ENCODE data around the gene PEX1. TPM values are rescaled to one million over a fixed set of nuclear protein-coding genes. Genes with fewer than 3 reads are reported as not detected.
"Not testable (repeated sequence)": the region's sequence is repeated elsewhere in the genome, so short reads cannot be mapped to it uniquely, and the experiment has no call there.

PEX1 gene
- total RNA-seq, 1 donor from 2014 or later, result 6.9 TPM

DNA sequence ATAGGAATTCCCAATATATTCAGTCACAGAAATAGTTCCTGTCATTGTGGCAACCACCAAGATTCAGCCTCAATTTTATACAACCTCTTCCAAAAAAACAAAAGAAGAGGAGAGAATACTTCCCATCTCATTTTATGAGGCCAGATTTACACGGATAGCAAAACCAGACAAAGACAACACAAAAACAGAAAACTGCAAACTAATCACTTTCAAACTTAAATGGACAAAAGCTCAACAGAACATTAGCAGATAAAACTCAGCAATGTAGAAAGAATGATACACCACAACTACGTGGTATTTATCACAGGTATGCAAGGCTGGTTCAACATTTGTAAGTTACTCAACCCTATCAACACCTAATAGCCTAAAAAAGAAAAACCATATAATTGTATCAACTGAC is 22.0 kb downstream of the PEX1 start:
- no peak for DNase-seq (ENCODE audit: extremely low read depth, low read depth, low spot score)

DNA sequence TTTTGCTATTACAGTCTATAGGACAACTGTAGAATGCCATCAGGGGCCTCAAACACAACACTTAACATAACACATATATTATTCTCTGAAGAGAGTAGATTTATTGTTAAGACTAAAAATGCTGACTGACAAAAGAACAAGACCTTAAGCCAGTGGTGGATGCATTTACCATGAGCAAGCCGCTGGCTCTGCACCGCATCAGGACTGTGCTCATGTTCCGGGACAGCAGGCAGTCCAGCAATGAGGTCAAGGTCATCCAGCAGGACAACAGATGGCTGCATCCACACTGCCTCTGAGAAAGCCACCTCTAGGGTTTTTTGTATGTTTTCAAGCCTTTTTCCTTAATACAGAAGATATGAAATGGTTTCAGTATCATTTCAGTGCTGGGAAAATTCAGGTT is 23.8 kb downstream of the PEX1 start:
- no peak for DNase-seq (ENCODE audit: extremely low read depth, low read depth, low spot score)

DNA sequence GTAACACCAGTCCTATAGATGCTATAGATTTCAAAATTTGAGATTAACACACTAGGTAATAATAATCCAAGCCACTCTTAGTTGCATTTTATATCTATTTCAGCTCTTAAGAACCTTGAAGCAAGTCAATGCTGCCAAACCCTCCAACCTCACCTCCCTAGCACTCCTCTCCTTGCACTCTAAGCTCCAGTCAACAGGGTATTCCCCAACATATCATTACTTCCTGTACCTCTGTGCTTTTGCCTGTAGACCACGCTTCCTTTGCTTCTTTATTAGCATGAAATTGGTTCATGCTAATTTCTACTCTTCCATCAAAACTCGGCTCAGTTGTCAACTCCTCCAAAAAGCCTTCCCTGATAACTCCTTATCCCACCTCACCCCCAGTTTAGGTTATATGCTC is 24.6 kb downstream of the PEX1 start:
- DNase-seq (ENCODE audit: extremely low read depth, low read depth, low spot score), result no peak

DNA sequence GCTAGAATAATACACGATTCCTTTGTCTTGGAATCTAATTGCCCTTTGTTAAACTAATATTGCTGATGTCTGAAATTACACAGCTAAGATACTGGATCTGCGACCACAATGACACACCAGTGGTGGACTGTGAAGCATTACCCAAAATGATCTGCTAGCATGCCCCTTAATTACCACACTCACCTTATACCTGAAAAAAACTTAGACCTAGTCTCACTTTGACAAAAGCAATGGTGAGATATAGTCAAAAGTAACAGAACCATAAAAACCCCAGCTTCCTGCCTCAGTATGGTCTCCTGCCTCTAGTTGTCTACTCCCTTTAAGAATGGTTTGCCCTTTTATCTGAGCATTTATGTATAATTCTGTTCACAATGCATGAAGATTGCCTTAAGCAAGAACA is 29.8 kb downstream of the PEX1 start:
- no peak for DNase-seq (ENCODE audit: extremely low read depth, low read depth, low spot score)

DNA sequence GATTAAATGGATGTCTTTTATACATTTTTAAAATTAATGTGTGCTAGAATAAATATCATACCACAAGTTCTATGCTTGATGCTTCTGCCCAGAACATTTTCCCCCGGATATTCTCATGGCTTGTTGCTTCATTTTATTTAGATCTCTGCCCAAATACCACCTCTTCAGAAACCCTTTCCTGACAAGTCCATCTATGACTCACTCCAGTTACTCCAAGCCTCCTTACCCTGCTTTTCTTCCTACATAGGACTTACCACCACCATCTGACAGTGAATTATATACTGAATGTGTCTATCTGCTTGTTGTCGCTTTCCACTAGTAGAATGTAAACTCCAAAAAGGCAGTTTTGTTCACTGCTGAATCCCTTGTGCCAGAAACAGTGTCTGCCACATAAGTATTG is 31.4 kb downstream of the PEX1 start:
- DNase-seq (ENCODE audit: extremely low read depth, low read depth, low spot score), result no peak

DNA sequence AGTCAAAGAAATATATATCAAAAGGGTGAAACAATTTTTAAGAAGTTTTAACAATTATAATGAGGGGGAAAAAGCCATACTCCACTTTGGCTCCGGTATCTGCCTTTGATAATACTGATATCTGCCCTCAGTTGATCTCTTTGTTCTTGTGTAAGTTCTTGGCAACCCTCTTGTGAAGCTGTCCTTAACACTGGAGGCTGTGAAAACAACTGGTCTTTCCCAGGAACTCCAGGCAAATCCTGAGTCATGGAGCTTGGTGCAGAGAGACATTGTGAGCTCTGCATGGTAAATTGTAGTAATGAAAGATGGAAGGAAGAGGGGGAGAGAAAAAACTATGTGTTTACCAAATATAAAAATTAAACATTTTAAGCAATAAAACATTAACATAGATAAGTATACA is 38.7 kb downstream of the PEX1 start:
- no peak for DNase-seq (ENCODE audit: extremely low read depth, low read depth, low spot score)

DNA sequence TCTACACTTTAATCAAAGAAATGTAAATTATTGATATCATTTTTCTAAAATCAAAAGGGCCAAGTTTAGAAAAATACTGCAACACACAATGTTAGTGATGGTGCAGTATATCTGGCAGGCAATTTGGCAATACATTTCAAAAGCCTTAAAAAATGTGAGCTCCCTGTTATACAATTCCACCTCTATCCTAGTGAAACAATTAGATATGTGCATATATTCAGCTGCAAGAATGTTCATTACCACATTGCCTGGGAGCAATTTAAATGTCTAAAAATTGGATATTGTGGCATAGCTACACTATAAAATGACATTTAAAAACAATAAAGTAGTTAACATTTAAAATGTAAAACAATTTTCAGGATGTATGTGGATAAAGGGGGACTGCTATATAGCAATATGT is 40.5 kb downstream of the PEX1 start:
- DNase-seq (ENCODE audit: extremely low read depth, low read depth, low spot score), result no peak

DNA sequence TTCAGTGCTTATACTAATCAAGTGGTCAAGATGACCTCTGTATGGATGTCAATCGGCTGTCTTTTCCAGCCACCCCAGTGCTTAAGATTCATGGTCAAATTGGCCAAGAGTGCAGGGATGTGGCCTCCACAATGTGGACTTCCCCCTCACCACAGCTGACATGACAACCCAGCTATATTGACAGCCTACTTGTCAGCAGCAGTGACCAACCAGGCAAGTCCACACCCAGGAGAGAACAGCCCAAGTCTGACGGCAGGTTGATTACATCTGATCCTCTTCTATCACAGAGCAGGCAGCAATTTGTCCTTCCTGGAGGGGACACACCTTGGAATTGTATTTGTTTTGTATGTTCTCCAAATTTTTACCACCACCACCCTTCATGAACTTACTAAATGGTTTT is 42.3 kb downstream of the PEX1 start:
- DNase-seq (ENCODE audit: extremely low read depth, low read depth, low spot score), result no peak

DNA sequence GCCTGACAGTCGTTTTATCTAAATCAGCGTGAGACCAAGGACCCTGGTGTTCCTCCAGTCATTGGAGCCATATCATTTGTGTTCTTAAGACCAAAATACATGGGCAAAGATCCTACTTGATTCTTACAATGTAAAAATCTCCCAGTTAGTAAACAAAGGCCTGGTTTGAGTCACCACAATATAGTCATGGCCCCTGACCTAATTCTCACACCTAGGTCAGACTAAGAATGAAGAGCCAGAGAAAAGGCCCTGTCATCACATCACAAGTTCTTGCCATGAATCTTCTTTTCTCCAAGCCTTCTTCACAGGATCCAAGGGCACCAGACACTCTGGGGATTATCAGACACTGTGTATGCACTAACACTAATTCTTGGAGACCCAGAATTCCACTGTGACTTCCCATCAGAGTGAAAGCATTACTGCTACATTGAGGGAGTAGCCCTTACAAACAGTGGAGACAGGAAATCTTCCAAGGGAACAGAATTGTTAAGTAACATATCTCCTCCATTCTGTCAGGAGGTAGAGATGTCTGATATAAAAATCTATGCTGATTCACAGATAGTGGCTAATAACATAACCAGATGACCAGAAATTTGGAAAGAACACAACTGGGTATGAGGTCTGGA is 42.9 kb downstream of the PEX1 start:
- DNase-seq (ENCODE audit: extremely low read depth, low read depth, low spot score), result no peak

DNA sequence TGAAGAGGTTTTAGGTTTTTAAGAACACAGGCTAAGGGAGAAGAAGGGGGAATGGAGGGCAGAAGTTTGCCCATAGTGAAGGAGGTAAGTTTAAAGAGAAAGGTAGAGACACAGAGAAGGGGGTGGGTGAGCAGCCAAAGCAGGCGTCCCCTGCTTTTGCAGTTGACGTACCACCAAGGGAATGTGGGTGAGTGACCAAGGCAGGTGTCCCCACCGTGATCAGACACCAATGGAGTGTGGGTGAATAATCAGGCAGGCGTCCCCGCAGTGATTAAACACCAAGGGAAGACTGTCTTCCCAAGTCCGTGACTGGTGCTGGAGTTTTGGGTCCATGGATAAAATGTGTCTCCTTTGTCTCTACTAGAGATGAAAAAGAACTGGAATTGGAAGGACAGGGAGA is 44.1 kb downstream of the PEX1 start:
- DNase-seq (ENCODE audit: extremely low read depth, low read depth, low spot score), result not testable (repeated sequence)

DNA sequence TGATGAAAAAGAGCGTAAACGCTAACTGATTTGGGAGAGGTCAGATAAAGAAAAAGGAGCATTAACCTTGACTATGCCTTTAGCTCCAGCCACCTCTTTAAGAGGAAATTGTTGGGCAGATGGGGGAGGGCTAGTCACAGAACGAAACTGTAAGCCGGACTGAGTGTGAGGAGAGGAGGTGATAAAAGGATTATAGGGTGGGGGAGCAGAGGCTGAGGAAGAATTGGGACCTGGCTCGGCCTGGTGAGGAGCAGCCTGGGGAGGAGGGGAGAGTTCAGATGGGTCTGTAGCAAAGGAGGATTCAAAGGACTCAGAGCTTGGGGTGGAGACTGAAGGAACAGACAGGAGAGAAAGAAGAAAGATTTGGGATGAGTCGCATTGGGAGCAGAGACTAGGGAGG is 44.7 kb downstream of the PEX1 start:
- not testable (repeated sequence) for DNase-seq (ENCODE audit: extremely low read depth, low read depth, low spot score)

DNA sequence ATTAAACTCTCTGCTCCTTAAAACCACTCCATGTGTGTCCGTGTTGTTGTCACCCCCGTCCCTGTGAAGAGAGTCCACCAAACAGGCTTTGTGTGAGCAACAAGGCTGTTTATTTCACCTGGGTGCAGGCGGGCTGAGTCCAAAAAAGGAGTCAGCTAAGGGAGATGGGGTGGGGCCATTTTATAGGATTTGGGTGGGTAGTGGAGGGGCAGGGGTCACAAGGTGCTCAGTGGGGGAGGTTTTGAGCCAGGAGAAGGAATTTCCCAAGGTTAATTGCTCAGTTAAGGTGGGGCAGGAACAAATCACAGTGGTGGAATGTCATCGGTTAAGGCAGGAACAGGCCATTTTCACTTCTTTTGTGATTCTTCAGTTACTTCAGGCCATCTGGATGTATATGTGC is 49.2 kb downstream of the PEX1 start:
- DNase-seq (ENCODE audit: extremely low read depth, low read depth, low spot score), result not testable (repeated sequence)

DNA sequence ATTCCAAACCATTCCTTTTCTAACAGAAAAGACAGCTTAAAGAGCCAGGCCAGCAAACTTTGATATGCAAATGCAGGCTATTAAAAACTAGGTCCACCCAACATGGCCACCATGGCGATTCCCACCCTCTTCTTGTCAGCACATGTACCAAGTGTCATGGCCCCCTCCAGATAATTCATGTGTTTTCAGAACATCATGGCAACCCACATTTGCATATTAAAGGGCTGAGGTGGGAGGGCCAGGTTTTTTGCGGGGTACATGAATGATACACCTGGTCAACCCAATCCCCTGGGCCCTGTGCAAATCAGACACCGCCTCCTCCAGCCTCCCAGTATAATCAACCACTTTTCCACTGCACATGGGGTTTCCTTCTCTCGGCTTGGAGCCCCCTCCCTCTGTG is 49.6 kb downstream of the PEX1 start:
- DNase-seq (ENCODE audit: extremely low read depth, low read depth, low spot score), result no peak

DNA sequence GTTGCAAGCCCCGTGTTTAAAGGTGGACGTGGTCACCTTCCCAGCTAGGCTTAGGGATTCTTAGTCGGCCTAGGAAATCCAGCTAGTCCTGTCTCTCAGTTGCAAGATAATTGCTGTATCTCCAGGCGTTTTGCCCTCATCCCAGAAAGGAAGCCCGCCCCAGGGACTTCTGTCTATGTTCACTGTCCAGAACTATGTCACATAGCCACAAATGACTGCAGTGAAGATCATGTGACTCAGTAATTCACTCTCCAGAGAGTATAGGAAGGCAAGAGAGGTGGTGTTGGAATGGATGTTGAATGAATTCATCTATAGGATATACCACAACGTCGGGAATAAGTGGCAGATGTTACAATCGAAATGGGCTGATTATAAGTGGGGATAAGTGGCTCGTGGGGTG is 50.2 kb downstream of the PEX1 start:
- no peak for DNase-seq (ENCODE audit: extremely low read depth, low read depth, low spot score)

DNA sequence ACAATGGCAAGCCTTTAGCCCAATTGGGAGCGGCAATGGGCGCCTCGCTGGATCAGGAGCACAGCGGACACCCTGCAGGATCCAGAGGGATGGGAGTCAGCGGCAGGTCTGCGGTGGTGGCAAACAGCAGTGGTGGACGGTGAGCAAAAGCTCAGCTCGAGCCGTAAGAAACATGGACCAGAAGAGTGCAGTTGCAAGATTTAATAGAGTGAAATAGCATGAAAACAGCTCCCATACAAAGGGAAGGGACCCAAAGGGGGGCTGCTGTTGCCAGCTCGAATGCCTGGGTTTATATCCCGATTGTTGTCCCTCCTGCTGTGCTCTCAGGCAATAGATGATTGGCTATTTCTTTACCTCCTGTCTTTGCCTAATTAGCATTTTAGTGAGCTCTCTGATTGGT is 50.6 kb downstream of the PEX1 start, which contains the start of gene ERVW-1:
ERVW-1 (minus strand) TSS at position 266 of the 400 bp plus-strand sequence. CDS start 7,565 bp downstream, outside the sequence.
- not testable (repeated sequence) for DNase-seq (ENCODE audit: extremely low read depth, low read depth, low spot score)

DNA sequence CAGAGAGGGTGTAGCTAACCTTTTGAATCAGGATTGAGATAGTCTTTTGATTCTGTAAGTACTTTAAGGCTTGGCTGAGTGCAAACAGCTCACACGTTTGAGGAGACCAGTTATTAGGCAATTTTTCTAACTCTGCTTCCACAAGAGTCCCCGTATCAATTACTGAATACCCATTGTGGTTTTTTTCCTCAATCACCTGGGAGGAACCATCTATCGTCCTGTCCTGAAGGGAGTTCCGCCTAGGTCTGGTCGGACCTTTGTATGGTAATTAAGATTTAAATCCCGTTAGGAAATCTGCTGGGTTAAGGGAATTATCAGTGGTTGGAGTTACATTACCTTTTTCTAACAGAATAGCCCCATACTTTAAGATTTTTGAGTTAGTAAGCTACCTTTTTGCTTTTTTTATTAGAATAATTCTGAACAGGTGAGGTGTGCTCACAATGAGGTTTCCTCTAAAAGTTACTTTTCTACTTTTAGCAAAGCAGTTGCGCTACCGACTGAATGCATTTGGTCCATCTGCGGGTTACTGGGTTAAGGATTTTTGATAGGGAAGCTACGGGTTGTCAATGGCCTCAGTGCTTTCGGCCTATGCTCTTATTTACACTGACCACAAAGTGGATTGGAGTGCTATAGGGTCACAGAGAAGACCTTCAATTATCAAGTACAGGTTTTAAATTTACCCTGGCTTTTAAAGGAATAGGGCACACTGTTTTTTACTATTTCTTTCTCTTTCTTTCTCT is 52.3 kb downstream of the PEX1 start:
- DNase-seq (ENCODE audit: extremely low read depth, low read depth, low spot score), result not testable (repeated sequence)

DNA sequence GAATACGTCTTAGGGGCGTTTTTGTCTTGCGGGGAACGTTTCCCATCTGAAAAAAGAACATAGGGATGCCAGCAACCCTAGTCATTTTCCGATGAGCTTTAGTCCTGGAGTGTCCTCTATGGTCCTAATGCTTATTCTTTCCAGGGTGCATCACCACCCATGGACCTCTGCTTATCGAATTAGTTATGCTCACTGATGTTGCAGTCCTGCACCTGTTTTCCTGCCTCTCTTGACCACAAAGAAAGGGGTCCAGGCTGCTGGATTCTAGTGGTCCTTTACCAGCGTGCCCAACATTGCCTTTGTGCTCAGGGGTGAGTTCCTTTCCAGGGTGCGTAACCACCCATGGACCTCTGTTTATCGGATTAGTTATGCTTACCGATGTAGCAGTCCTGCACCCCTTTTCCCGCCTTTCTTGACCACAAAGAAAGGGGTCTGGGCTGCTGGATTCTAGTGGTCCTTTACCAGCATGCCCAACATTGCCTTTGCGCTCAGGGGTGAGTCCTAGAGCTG is 53.0 kb downstream of the PEX1 start:
- not testable (repeated sequence) for DNase-seq (ENCODE audit: extremely low read depth, low read depth, low spot score)

DNA sequence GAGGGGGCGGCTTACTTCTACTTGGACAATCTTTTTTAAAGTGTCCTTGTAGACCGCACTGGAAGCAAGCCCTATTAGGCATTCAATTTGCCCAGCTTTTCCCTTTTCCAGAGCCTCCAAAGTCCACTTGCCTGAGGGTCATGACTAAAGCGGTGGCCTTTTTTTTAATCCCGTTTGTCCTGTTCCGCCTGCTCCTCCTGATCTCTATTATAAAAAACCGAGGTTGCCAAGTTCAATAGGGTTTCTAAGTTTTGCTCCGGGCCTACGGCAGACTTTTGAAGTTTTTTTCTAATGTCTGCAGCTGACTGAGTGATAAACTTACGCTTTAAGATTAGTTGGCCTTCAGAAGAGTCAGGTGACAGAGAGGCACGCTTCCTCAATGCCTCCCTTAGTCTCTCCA is 54.3 kb downstream of the PEX1 start:
- DNase-seq (ENCODE audit: extremely low read depth, low read depth, low spot score), result not testable (repeated sequence)

DNA sequence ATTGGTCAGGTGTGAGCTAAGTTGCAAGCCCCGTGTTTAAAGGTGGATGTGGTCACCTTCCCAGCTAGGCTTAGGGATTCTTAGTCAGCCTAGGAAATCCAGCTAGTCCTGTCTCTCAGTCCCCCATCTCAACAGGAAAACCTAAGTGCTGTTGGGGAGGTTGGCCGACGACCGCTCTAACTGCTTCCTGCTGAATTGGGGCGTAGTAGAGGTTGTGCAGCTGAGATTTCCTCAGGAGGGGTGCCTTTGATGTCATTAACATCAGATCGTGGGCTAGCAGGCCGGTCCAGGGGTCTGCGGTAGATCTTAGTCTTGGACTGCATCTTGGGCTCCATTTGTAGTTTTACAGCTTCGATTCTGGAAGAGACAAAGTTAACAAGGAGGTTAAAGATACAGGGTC is 59.7 kb downstream of the PEX1 start:
- not testable (repeated sequence) for DNase-seq (ENCODE audit: extremely low read depth, low read depth, low spot score)

DNA sequence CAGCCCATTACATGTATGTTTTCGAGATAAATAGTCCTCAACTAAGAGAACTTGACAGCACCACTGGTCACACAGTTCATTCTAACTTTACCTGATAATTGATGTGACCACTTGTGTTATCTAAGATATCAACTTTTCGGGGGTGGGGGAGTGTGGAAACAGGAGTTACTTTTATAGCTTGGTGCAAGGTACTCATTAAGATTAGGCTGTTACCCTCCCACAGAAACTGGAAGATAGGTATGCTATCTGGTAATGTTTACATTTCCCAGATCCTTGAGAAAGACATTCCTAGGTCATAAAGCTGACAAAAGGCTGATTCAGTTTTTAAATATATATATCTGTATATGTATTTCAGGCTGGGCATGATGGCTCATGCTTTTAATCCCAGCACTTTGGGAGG is 61.6 kb downstream of the PEX1 start:
- no peak for DNase-seq (ENCODE audit: extremely low read depth, low read depth, low spot score)

DNA sequence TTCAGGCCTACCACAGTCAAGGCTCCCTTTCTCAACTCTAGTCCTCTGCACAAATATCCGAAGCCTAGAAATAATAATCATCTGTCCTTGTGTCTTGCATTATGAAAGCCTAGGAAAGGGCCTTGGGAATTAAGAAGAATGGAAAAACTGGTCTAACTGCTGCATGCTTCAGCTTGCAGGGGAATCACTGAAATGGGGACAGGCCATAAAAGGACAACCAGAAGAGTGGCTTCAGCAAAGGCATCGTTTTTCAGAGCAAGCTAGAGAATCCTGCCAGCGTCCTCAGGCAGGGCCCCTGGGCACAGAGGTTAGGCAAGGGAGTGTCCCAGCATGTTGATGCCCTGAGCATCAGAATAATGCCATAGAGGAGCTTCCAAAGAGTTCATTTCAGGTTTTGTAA is 63.8 kb downstream of the PEX1 start:
- no peak for DNase-seq (ENCODE audit: extremely low read depth, low read depth, low spot score)

DNA sequence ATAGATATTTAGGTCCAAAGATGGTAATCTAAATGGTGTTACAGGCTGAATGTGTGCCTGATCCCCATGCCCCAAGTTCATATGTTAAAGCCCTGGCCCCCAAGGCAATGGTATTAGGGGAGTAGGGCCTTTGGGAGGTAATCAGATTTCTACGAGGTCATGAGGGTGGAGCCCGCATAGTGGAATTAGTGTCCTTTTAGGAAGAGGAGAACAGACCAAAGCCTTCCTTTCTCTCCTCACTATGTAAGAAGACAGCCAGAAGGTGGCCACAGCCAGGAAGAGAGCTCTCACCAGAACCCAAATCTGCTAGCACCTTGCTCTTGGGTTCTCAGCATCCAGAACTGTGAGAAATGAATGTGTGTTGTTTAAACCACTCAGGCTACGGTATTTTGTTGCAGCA is 65.8 kb downstream of the PEX1 start:
- no peak for DNase-seq (ENCODE audit: extremely low read depth, low read depth, low spot score)
